Endometrial microvascular endothelial cells (primary cell): ENCODE measurements around the gene PTPRM. TPM values are rescaled to one million over a fixed set of nuclear protein-coding genes. Genes with fewer than 3 reads are reported as not detected.

Source experiments
- in situ Hi-C: cut with HindIII; loops from 2 replicates; pipeline ENCODE4 v1.10.0; 2017; ENCODE audit warnings: low sequenced_read_pairs, low pct_unique_long_range_greater_than_20kb; ENCODE audit errors: inconsistent ontology term
- total RNA-seq: library from RNA; depleted of rRNA; stranded (reverse); fragments of >200 nt; gene quantifications from one replicate; pipeline ENCODE4 v1.2.3, GENCODE V29; 2015; ENCODE audit errors: inconsistent ontology term

Gene PTPRM
- total RNA-seq, 1 donor from 2014 or later = 59.6 TPM

GRCh38 chr18:7593218-7593819 is 26.2 kb downstream of the PTPRM start:
- in situ Hi-C loops = no loop called here

GRCh38 chr18:7596147-7596546 is 29.0 kb downstream of the PTPRM start:
- in situ Hi-C loops = no loop called here

GRCh38 chr18:7597500-7597899 is 30.4 kb downstream of the PTPRM start:
- in situ Hi-C loops = no loop called here

GRCh38 chr18:7598167-7599047 is 31.3 kb downstream of the PTPRM start:
- in situ Hi-C loops = no loop called here

GRCh38 chr18:7600036-7600435 is 32.9 kb downstream of the PTPRM start:
- in situ Hi-C loops = no loop called here

GRCh38 chr18:7600528-7601245 is 33.6 kb downstream of the PTPRM start:
- in situ Hi-C loops = no loop called here

GRCh38 chr18:7601246-7601615 is 34.1 kb downstream of the PTPRM start:
- in situ Hi-C loops = no loop called here

GRCh38 chr18:7601936-7602335 is 34.8 kb downstream of the PTPRM start:
- in situ Hi-C loops = no loop called here

GRCh38 chr18:7603259-7604000 is 36.3 kb downstream of the PTPRM start:
- in situ Hi-C loops = no loop called here

GRCh38 chr18:7604361-7604760 is 37.2 kb downstream of the PTPRM start:
- in situ Hi-C loops = no loop called here

- in situ Hi-C loops = no loop called here
Measured at GRCh38 chr18:7605705-7606104, 38.6 kb downstream of the PTPRM start.

- in situ Hi-C loops = no loop called here
Measured at GRCh38 chr18:7607540-7608173, 40.5 kb downstream of the PTPRM start.

GRCh38 chr18:7608174-7608550 is 41.0 kb downstream of the PTPRM start:
- in situ Hi-C loops = no loop called here

GRCh38 chr18:7608781-7609201 is 41.7 kb downstream of the PTPRM start:
- in situ Hi-C loops = no loop called here

GRCh38 chr18:7609617-7610016 is 42.5 kb downstream of the PTPRM start:
- in situ Hi-C loops = no loop called here

GRCh38 chr18:7614042-7614441 is 46.9 kb downstream of the PTPRM start:
- in situ Hi-C loops = no loop called here

GRCh38 chr18:7615840-7616239 is 48.7 kb downstream of the PTPRM start:
- in situ Hi-C loops = no loop called here

- in situ Hi-C loops = no loop called here
Measured at GRCh38 chr18:7616661-7617060, 49.5 kb downstream of the PTPRM start.
